ENCODE data around the gene CLTRN.
"Not testable (repeated sequence)": the region's sequence is repeated elsewhere in the genome, so short reads cannot be mapped to it uniquely, and the experiment has no call there.

Gene CLTRN

GRCh38 chrX:15647510-15647909, 17.1 kb downstream of the CLTRN start:
- not testable (repeated sequence) for DNase-seq

GRCh38 chrX:15646543-15646942, 18.1 kb downstream of the CLTRN start:
- no peak for DNase-seq

- no peak for DNase-seq
These were observed 18.6 kb downstream of the CLTRN start for GRCh38 chrX:15646031-15646430.

- DNase-seq: no peak
These were observed 19.3 kb downstream of the CLTRN start for GRCh38 chrX:15645266-15645665.

GRCh38 chrX:15644560-15644872, 20.1 kb downstream of the CLTRN start:
- DNase-seq: no peak

- DNase-seq: no peak
These were observed 20.6 kb downstream of the CLTRN start for GRCh38 chrX:15643786-15644559.

GRCh38 chrX:15631637-15632036, 33.0 kb downstream of the CLTRN start:
- no peak for DNase-seq

- no peak for DNase-seq
These were observed 41.6 kb downstream of the CLTRN start for GRCh38 chrX:15623054-15623453.

- DNase-seq: no peak
These were observed 45.4 kb downstream of the CLTRN start for GRCh38 chrX:15619053-15619755.

GRCh38 chrX:15617111-15617510, 47.5 kb downstream of the CLTRN start:
- no peak for DNase-seq

GRCh38 chrX:15616531-15616930, 48.1 kb downstream of the CLTRN start:
- no peak for DNase-seq

GRCh38 chrX:15607067-15607466, 57.5 kb downstream of the CLTRN start:
- DNase-seq: no peak

- DNase-seq: no peak
These were observed 58.5 kb downstream of the CLTRN start for GRCh38 chrX:15606136-15606535.

GRCh38 chrX:15605226-15605625, 59.4 kb downstream of the CLTRN start:
- DNase-seq: no peak

GRCh38 chrX:15602761-15603160, 61.8 kb downstream of the CLTRN start:
- no peak for DNase-seq

- no peak for DNase-seq
These were observed 62.7 kb downstream of the CLTRN start for GRCh38 chrX:15601932-15602331.

GRCh38 chrX:15600745-15601144, 63.9 kb downstream of the CLTRN start, which contains the start of gene ACE2:
ACE2 (minus strand) TSS chrX:15600960; CDS start chrX:15600911, 49 bp downstream.
- no peak for DNase-seq

- no peak for DNase-seq
These were observed 64.6 kb downstream of the CLTRN start for GRCh38 chrX:15600049-15600448.

- no peak for DNase-seq
These were observed 65.1 kb downstream of the CLTRN start for GRCh38 chrX:15599461-15599860.

- no peak for DNase-seq
These were observed 66.6 kb downstream of the CLTRN start for GRCh38 chrX:15598026-15598425.

GRCh38 chrX:15594371-15594770, 70.2 kb downstream of the CLTRN start:
- no peak for DNase-seq

GRCh38 chrX:15579778-15580747, 84.5 kb downstream of the CLTRN start:
- DNase-seq: no peak

All from C1 segment of cervical spinal cord (tissue), 14 donors.